Neural progenitor cell (in vitro differentiated cells): ENCODE measurements around the gene UGT1A4.

Experiments used
- EZH2 ChIP-seq: fragments of 200-600 bp; sonication (generic); IDR thresholded peaks from 2 replicates; pipeline ENCODE4 v1.6.1; 2017; ENCODE audit warnings: antibody characterized with exemption, mild to moderate bottlenecking, moderate library complexity
- TF ChIP-seq, protein P1 (sequence below): fragments of 200-600 bp; sonication (generic); IDR thresholded peaks from 2 replicates; pipeline ENCODE4 v1.5.1; 2017; ENCODE audit warnings: antibody characterized with exemption, mild to moderate bottlenecking

- TF ChIP-seq, protein P1, sequence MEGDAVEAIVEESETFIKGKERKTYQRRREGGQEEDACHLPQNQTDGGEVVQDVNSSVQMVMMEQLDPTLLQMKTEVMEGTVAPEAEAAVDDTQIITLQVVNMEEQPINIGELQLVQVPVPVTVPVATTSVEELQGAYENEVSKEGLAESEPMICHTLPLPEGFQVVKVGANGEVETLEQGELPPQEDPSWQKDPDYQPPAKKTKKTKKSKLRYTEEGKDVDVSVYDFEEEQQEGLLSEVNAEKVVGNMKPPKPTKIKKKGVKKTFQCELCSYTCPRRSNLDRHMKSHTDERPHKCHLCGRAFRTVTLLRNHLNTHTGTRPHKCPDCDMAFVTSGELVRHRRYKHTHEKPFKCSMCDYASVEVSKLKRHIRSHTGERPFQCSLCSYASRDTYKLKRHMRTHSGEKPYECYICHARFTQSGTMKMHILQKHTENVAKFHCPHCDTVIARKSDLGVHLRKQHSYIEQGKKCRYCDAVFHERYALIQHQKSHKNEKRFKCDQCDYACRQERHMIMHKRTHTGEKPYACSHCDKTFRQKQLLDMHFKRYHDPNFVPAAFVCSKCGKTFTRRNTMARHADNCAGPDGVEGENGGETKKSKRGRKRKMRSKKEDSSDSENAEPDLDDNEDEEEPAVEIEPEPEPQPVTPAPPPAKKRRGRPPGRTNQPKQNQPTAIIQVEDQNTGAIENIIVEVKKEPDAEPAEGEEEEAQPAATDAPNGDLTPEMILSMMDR = no peak
- TF ChIP-seq EZH2 = no peak
Observed at GRCh38 chr2:233689501-233689900, 29.0 kb upstream of the UGT1A4 start.
